H1 (cell line): ENCODE results near the gene NT5M.

Source experiments
- CEBPB ChIP-seq: IDR thresholded peaks from 2 replicates; pipeline ENCODE4 v1.6.1; 2012; ENCODE audit warnings: low read depth, low read length
- EP300 ChIP-seq, 2 experiments: IDR thresholded peaks; 1 replicate in 1 of 2; 2 replicates in 1 of 2; pipeline ENCODE4 v1.6.1; 2011 to 2012; ENCODE audit warnings: low read depth in 2 of 2, low read length in 2 of 2, mild to moderate bottlenecking in 2 of 2, borderline replicate concordance in 1 of 2, inconsistent platforms in 1 of 2, moderate library complexity in 1 of 2
- GABPA ChIP-seq: IDR thresholded peaks from 2 replicates; pipeline ENCODE4 v1.6.1; 2011; ENCODE audit warnings: mild to moderate bottlenecking, low read length, moderate library complexity, borderline replicate concordance; ENCODE audit not compliant: insufficient read depth
- SIRT6 ChIP-seq: IDR thresholded peaks from one replicate; pipeline ENCODE4 v1.7.1; 2012; ENCODE audit warnings: low read length, inconsistent platforms
- SIX5 ChIP-seq: IDR thresholded peaks from 2 replicates; pipeline ENCODE4 v1.6.1; 2011; ENCODE audit warnings: mild to moderate bottlenecking, low read depth, low read length
- TF ChIP-seq, protein P1 (sequence below): IDR thresholded peaks from 2 replicates; pipeline ENCODE4 v1.6.1; 2012; ENCODE audit warnings: inconsistent platforms
- TF ChIP-seq, protein P2 (sequence below), 3 experiments: IDR thresholded peaks; 1 replicate in 2 of 3; 2 replicates in 1 of 3; pipeline versions ENCODE4 v1.5.1 to v1.6.1; 2011; ENCODE audit warnings: low read length in 3 of 3, mild to moderate bottlenecking in 3 of 3, inconsistent platforms in 2 of 3, low read depth in 1 of 3, moderate library complexity in 1 of 3; ENCODE audit not compliant: insufficient read depth in 1 of 3; ENCODE audit errors: control extremely low read depth in 1 of 3

DNA sequence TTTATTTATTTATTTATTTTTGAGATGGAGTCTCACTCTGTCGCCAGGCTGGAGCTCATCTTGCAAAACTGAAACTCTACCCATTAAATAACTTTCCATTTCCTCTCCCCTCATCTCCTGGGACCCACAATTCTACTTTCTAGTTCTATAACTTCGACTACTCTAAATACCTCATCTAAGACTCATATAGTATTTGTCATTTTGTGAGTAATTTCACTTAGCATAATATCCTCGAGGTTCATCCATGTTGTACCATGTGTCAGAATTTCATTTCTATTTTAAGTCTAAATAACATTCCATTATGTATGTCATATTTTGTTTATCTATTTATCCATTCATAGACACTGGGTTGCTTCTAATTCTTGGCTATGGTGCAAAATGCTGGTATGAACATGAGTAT, 5.1 kb upstream of the NT5M start:
- no peak for TF ChIP-seq SIRT6
- no peak for TF ChIP-seq CEBPB
- TF ChIP-seq EP300 (IDR thresholded peaks at IDR 0.05; ENCODE audit: borderline replicate concordance in 1 of 2, low read depth in 2 of 2, low read length in 2 of 2): no peak
- no peak for TF ChIP-seq GABPA
- TF ChIP-seq, protein P1, sequence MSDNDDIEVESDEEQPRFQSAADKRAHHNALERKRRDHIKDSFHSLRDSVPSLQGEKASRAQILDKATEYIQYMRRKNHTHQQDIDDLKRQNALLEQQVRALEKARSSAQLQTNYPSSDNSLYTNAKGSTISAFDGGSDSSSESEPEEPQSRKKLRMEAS: no peak
- TF ChIP-seq, protein P2, sequence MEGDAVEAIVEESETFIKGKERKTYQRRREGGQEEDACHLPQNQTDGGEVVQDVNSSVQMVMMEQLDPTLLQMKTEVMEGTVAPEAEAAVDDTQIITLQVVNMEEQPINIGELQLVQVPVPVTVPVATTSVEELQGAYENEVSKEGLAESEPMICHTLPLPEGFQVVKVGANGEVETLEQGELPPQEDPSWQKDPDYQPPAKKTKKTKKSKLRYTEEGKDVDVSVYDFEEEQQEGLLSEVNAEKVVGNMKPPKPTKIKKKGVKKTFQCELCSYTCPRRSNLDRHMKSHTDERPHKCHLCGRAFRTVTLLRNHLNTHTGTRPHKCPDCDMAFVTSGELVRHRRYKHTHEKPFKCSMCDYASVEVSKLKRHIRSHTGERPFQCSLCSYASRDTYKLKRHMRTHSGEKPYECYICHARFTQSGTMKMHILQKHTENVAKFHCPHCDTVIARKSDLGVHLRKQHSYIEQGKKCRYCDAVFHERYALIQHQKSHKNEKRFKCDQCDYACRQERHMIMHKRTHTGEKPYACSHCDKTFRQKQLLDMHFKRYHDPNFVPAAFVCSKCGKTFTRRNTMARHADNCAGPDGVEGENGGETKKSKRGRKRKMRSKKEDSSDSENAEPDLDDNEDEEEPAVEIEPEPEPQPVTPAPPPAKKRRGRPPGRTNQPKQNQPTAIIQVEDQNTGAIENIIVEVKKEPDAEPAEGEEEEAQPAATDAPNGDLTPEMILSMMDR (IDR thresholded peaks at IDR 0.05; ENCODE audit: control extremely low read depth in 1 of 3, insufficient read depth in 1 of 3, low read depth in 1 of 3, low read length in 3 of 3): no peak
- TF ChIP-seq SIX5: no peak
